Measurements from ENCODE around the gene TAS2R7.

The TAS2R7 gene, protein sequence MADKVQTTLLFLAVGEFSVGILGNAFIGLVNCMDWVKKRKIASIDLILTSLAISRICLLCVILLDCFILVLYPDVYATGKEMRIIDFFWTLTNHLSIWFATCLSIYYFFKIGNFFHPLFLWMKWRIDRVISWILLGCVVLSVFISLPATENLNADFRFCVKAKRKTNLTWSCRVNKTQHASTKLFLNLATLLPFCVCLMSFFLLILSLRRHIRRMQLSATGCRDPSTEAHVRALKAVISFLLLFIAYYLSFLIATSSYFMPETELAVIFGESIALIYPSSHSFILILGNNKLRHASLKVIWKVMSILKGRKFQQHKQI

DNA sequence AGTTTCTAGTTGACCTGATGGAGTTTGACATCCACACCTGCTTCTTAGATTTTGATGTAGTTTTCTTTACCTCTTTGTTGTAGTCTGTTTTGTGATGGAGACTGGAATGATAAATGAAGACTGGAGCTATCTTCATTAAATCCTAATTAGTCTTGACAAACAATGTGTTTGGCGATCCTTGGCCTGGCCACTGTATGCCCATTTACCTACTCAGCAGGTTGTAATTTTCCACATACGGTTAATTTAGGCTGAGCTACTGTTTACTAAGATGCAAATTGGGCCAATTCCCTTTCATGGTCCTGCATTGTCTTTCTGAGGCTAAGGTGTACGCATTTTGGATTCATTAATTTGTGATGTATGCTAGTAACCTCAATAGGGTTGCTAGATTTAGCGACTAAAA lies at the start of gene TAS2R7:
TSS of gene TAS2R7 (minus strand) at position 41 of the 400 bp plus-strand sequence. CDS start 57 bp downstream, outside the sequence.
- Histone ChIP-seq H3K36me3 (ENCODE audit: control insufficient read depth, insufficient read depth, low read length) (no peaks in the 10 kb centered on the region), H3K27me3 (ENCODE audit: control insufficient read depth, insufficient read depth, low read length) (no peaks in the 10 kb centered on the region), H3K27ac (ENCODE audit: low read depth, low read length) (no peak within 1 kb of the TSS), H3K4me1 (ENCODE audit: control insufficient read depth, insufficient read depth, low read length) (peaks cover 14% of the 10 kb centered on the region), H3K9ac (ENCODE audit: low read length) (no peak within 1 kb of the TSS), H3K9me3 (ENCODE audit: control insufficient read depth, insufficient read depth, low read depth, low read length) (no peaks in the 10 kb centered on the region), H3K4me3 (ENCODE audit: low read depth, low read length) (no peak within 1 kb of the TSS)

DNA sequence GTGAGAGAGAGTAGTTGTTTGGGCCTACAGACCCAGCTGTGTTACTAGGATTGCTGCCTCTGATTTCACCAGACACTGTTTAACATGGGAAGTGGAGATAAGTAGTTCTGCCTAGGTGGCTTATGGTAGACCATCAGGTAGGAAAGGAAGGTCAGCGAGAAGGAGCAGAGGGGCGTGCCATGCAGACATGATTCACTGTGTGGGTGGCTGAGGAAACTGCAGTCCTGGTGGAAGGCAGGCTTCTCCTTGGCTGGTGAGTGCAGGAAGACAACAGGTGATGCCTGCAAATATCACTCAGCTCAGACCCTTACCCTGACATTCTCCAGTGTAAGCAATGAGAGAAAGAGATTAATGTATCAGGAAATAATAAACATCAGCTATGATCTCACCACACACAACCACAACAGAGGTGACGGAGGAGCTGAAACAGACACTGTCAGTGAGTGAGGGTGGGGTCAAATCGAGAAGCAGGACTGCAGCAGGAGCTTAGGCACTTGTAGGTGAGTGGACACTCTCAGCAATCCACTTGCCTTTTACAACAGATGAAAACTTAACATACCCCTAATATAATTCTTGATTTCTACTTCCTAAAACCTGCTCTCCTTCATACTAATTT lies 48.9 kb upstream of the TAS2R7 start:
- Histone ChIP-seq H3K9ac (ENCODE audit: low read length) (no peak overlapping the region), H3K36me3 (ENCODE audit: control insufficient read depth, insufficient read depth, low read length) (peaks cover 5% of the 10 kb centered on the region; the same call in 1 of the 2 replicates), H3K4me1 (ENCODE audit: control insufficient read depth, insufficient read depth, low read length) (no peaks in the 10 kb centered on the region), H3K27me3 (ENCODE audit: control insufficient read depth, insufficient read depth, low read length) (no peaks in the 10 kb centered on the region), H3K9me3 (ENCODE audit: control insufficient read depth, insufficient read depth, low read depth, low read length) (peaks cover 12% of the 10 kb centered on the region), H3K27ac (ENCODE audit: low read depth, low read length) (no peak overlapping the region), H3K4me3 (ENCODE audit: low read depth, low read length) (no peak overlapping the region)

DNA sequence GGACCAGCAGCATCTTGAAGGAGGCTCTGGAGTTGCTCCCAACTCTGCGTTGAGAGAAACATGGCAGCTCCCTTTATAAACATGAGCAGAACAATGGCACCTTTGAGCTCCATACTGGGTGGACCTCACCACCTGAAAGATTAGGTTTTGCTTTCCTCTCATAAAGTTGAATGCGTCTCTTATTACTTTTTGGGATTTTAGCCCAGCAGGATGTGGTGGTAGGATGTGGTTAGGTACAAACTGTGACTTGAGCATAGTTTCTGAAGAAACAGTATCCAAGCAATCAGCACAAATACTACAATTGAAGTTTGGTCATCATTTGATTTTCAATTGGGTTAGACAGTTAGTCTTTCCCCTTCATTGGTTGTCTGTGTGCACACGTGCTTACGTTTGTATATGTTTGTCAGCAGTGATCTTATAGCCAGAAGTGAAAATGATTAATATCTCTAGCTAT lies 47.0 kb upstream of the TAS2R7 start, which contains the start of gene PRR4:
TSS of gene PRR4 (minus strand) at position 51 of the 454 bp plus-strand sequence. CDS start at position 13, 38 bp downstream.
- Histone ChIP-seq H3K27ac (ENCODE audit: low read depth, low read length) (no peak within 1 kb of the TSS), H3K9me3 (ENCODE audit: control insufficient read depth, insufficient read depth, low read depth, low read length) (no peaks in the 10 kb centered on the region), H3K27me3 (ENCODE audit: control insufficient read depth, insufficient read depth, low read length) (no peaks in the 10 kb centered on the region), H3K4me1 (ENCODE audit: control insufficient read depth, insufficient read depth, low read length) (no peaks in the 10 kb centered on the region), H3K9ac (ENCODE audit: low read length) (no peak within 1 kb of the TSS), H3K36me3 (ENCODE audit: control insufficient read depth, insufficient read depth, low read length) (no peaks in the 10 kb centered on the region), H3K4me3 (ENCODE audit: low read depth, low read length) (no peak within 1 kb of the TSS)

DNA sequence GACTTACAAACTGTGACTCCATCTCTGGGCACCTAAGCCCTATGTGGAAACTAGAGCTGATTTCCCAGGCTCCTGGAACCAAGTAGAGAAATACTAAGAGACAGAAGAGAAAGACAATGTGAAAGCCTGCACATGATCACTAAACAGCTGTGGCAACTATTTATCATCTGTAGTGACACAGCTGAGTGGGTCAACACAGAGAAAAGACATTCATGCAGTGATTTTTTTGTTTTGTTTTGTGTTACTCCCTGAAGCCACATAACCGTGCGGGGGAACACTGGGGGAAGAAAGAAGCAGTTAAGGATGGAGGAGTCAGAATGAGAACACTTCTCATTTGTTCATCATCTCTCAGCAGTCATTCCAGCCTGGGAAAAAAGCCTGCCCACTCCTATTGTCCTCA lies 45.3 kb upstream of the TAS2R7 start:
- Histone ChIP-seq H3K36me3 (ENCODE audit: control insufficient read depth, insufficient read depth, low read length) (no peaks in the 10 kb centered on the region), H3K4me3 (ENCODE audit: low read depth, low read length) (no peak overlapping the region), H3K27me3 (ENCODE audit: control insufficient read depth, insufficient read depth, low read length) (no peaks in the 10 kb centered on the region), H3K4me1 (ENCODE audit: control insufficient read depth, insufficient read depth, low read length) (no peaks in the 10 kb centered on the region; the same call in 1 of the 2 replicates), H3K9ac (ENCODE audit: low read length) (no peak overlapping the region), H3K27ac (ENCODE audit: low read depth, low read length) (no peak overlapping the region), H3K9me3 (ENCODE audit: control insufficient read depth, insufficient read depth, low read depth, low read length) (no peaks in the 10 kb centered on the region)

DNA sequence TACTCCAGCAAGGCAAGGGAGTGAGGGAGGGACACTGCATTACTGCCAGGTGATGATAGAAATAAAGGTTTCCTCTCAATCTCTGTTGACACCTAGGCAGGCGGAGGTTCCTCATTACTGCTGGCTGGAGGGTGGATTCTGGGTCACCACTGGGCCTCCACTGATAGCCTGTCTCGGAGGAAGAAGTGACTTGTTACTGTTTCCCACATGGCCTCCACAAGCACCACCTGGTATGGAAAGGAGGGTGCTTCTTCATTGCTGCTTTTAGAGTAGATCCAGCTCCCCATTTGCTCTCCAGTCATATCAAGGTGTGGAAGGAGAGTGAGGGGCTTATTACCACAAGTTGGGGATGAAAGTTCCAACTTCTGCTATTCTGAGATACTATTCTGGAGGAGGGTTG lies 40.4 kb upstream of the TAS2R7 start:
- Histone ChIP-seq H3K4me3 (ENCODE audit: low read depth, low read length) (no peak overlapping the region), H3K4me1 (ENCODE audit: control insufficient read depth, insufficient read depth, low read length) (no peaks in the 10 kb centered on the region; the same call in 1 of the 2 replicates), H3K27me3 (ENCODE audit: control insufficient read depth, insufficient read depth, low read length) (no peaks in the 10 kb centered on the region), H3K36me3 (ENCODE audit: control insufficient read depth, insufficient read depth, low read length) (no peaks in the 10 kb centered on the region), H3K9me3 (ENCODE audit: control insufficient read depth, insufficient read depth, low read depth, low read length) (no peaks in the 10 kb centered on the region), H3K27ac (ENCODE audit: low read depth, low read length) (no peak overlapping the region), H3K9ac (ENCODE audit: low read length) (no peak overlapping the region)

DNA sequence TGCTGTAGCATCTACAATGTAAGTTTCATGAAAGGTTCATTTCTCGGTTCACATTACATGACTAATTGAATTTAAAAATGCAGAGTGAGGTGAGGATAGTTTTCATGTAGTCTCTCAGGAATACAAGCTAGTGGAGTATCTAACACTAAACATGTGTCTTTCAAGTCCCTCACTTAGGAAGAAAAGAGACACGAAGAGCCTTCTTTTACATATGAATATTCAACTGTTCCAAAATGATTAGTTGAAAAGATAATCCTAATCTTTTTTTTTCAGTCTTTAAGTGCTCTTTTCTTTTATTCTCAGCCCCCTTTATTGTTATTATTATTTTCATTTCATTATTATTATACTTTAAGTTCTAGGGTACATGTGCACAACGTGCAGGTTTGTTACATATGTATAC lies 36.0 kb upstream of the TAS2R7 start:
- Histone ChIP-seq H3K36me3 (ENCODE audit: control insufficient read depth, insufficient read depth, low read length) (no peaks in the 10 kb centered on the region), H3K4me3 (ENCODE audit: low read depth, low read length) (no peak overlapping the region), H3K27me3 (ENCODE audit: control insufficient read depth, insufficient read depth, low read length) (no peaks in the 10 kb centered on the region), H3K9ac (ENCODE audit: low read length) (no peak overlapping the region), H3K9me3 (ENCODE audit: control insufficient read depth, insufficient read depth, low read depth, low read length) (no peaks in the 10 kb centered on the region), H3K27ac (ENCODE audit: low read depth, low read length) (no peak overlapping the region), H3K4me1 (ENCODE audit: control insufficient read depth, insufficient read depth, low read length) (no peaks in the 10 kb centered on the region; the same call in 1 of the 2 replicates)

DNA sequence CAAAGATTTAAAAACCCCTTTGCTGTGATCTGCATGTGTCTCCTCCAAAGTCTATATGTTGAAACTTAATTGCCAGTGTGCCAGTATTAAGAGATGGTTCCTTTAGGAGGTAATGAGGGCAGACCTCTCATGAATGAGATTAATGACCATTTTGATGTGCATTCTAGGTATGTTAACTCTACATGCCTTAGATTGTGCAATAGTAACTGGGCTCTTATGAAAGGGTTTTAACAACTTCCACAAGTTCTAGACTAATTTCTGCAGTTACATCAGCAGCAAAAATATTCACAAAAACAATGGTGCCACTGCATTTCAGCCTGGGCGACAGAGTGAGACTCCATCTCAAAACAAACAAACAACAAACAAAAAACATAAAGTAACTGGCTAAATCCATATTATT lies 27.6 kb upstream of the TAS2R7 start:
- Histone ChIP-seq H3K36me3 (ENCODE audit: control insufficient read depth, insufficient read depth, low read length) (no peaks in the 10 kb centered on the region), H3K9ac (ENCODE audit: low read length) (no peak overlapping the region), H3K27me3 (ENCODE audit: control insufficient read depth, insufficient read depth, low read length) (no peaks in the 10 kb centered on the region), H3K4me3 (ENCODE audit: low read depth, low read length) (no peak overlapping the region), H3K4me1 (ENCODE audit: control insufficient read depth, insufficient read depth, low read length) (no peaks in the 10 kb centered on the region), H3K27ac (ENCODE audit: low read depth, low read length) (no peak overlapping the region), H3K9me3 (ENCODE audit: control insufficient read depth, insufficient read depth, low read depth, low read length) (no peaks in the 10 kb centered on the region)

DNA sequence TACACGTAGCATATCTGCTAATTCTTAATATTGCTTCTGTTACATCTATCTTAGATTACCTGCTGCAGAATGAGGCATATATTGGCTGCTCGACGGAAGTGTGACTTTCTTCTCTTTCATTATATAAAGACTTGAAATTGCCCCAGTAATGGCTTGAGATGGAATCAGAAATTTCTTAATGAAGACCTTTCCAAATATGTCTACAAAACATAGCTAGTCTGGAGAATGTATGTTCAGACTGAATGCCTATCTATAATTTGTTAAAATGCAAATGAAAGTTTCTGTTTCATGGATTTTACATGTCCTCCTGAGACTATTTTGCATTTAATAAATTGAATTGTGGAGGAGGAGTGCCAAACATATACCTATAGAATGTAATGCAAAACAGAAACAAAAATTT lies 23.8 kb upstream of the TAS2R7 start, which contains the start of gene TAS2R10:
TSS of gene TAS2R10 (minus strand) at position 101 of the 400 bp plus-strand sequence. CDS start at position 12, 89 bp downstream.
- H3K36me3 ChIP-seq (ENCODE audit: control insufficient read depth, insufficient read depth, low read length): no peaks in the 10 kb centered on the region
- H3K27me3 ChIP-seq (ENCODE audit: control insufficient read depth, insufficient read depth, low read length): no peaks in the 10 kb centered on the region
- H3K27ac ChIP-seq (ENCODE audit: low read depth, low read length): no peak within 1 kb of the TSS
- no peaks in the 10 kb centered on the region for H3K4me1 ChIP-seq (ENCODE audit: control insufficient read depth, insufficient read depth, low read length)
- no peak within 1 kb of the TSS for H3K4me3 ChIP-seq (ENCODE audit: low read depth, low read length)
- no peaks in the 10 kb centered on the region for H3K9me3 ChIP-seq (ENCODE audit: control insufficient read depth, insufficient read depth, low read depth, low read length)
- H3K9ac ChIP-seq (ENCODE audit: low read length): no peak within 1 kb of the TSS

DNA sequence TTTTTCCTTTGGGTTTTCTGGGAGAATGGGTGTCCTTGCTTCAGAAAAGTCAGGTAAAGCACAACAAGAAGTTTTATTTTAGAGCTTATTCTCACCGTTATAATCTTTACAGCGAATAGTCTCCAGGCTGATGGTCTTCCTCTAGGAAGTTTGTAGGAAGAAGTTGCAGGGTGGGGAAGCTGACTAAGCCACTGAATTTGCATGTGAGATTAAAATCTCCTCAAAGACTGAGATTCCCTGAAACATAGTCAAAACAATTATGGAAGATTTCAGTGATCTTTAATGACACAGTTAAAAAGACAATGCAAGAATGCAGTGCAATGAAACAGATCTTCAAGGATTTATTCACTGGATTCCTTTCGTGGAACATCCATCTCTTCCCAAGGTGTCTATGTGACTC lies 22.5 kb upstream of the TAS2R7 start:
- H3K4me3 ChIP-seq (ENCODE audit: low read depth, low read length): no peak overlapping the region
- H3K27ac ChIP-seq (ENCODE audit: low read depth, low read length): no peak overlapping the region
- H3K9ac ChIP-seq (ENCODE audit: low read length): no peak overlapping the region
- H3K36me3 ChIP-seq (ENCODE audit: control insufficient read depth, insufficient read depth, low read length): no peaks in the 10 kb centered on the region
- no peaks in the 10 kb centered on the region for H3K27me3 ChIP-seq (ENCODE audit: control insufficient read depth, insufficient read depth, low read length)
- no peaks in the 10 kb centered on the region for H3K9me3 ChIP-seq (ENCODE audit: control insufficient read depth, insufficient read depth, low read depth, low read length)
- no peaks in the 10 kb centered on the region for H3K4me1 ChIP-seq (ENCODE audit: control insufficient read depth, insufficient read depth, low read length)

DNA sequence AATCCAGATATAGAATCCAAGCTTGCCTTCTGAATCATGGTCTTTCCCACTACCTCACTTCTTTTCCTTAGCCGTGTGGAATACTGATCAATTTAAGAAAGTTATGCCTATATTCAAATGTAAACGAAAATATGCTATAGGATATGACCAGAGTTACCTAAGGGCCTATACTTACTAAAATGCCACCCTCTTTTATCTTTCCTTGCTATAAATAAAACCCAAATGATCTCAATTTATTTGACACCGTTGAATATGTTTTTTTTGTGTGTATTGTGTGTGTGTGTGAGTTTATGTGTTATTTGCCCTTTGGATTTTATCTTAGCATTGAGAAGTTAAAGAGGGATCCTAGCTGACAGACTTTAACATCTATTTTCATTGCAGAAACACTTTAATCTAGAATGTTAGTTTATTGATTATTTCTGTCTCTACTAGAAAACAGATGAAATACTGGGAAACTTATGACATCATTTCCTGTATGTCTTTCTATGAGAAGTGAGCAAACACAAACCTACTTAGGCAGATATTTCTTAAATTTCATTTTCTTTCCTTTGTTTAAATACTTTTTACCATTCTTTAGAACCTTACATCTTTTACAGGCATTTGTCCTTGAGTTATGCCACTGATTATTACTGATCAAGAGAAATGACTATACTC lies 9.6 kb upstream of the TAS2R7 start:
- no peak overlapping the region for H3K27ac ChIP-seq (ENCODE audit: low read depth, low read length)
- no peaks in the 10 kb centered on the region for H3K36me3 ChIP-seq (ENCODE audit: control insufficient read depth, insufficient read depth, low read length)
- no peak overlapping the region for H3K9ac ChIP-seq (ENCODE audit: low read length)
- H3K4me3 ChIP-seq (ENCODE audit: low read depth, low read length): no peak overlapping the region
- no peaks in the 10 kb centered on the region for H3K27me3 ChIP-seq (ENCODE audit: control insufficient read depth, insufficient read depth, low read length)
- H3K4me1 ChIP-seq (ENCODE audit: control insufficient read depth, insufficient read depth, low read length): peaks cover 7% of the 10 kb centered on the region; the same call in 1 of the 2 replicates
- no peaks in the 10 kb centered on the region for H3K9me3 ChIP-seq (ENCODE audit: control insufficient read depth, insufficient read depth, low read depth, low read length)

DNA sequence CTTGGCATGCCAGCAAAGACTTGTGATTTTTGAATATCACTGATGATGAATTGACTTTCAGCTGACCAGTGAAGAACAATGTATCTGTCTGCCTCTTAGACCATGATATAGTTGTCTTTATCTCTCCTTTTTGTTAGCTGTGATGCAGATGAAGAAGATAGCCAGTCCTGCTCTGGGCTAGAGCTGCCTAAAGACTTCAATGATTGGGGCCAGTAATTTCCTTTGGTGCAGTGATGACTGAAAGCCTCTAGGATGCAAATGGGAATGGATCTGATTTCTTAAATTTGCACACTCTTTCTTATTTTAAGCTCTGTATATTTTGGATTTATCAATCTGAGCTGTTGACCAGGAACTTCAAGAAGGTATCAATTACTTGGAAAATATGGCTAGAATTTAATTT lies 7.6 kb upstream of the TAS2R7 start, which contains the start of gene TAS2R9:
TSS of gene TAS2R9 (minus strand) at position 101 of the 400 bp plus-strand sequence. CDS start at position 8, 93 bp downstream.
- peaks cover 7% of the 10 kb centered on the region; the same call in 1 of the 2 replicates for H3K4me1 ChIP-seq (ENCODE audit: control insufficient read depth, insufficient read depth, low read length)
- H3K27ac ChIP-seq (ENCODE audit: low read depth, low read length): no peak within 1 kb of the TSS
- H3K9me3 ChIP-seq (ENCODE audit: control insufficient read depth, insufficient read depth, low read depth, low read length): no peaks in the 10 kb centered on the region
- H3K36me3 ChIP-seq (ENCODE audit: control insufficient read depth, insufficient read depth, low read length): no peaks in the 10 kb centered on the region
- H3K4me3 ChIP-seq (ENCODE audit: low read depth, low read length): no peak within 1 kb of the TSS
- no peaks in the 10 kb centered on the region for H3K27me3 ChIP-seq (ENCODE audit: control insufficient read depth, insufficient read depth, low read length)
- no peak within 1 kb of the TSS for H3K9ac ChIP-seq (ENCODE audit: low read length)
